HG02759 (cell line): Measurements from ENCODE around the gene CARD14.
"Not testable (repeated sequence)": the region's sequence is repeated elsewhere in the genome, so short reads cannot be mapped to it uniquely, and the experiment has no call there.

Experiments
- ATAC-seq: cut with Tn5 transposase; IDR thresholded peaks from one replicate; pipeline ENCODE4 v1.9.1; 2021; ENCODE audit warnings: mild to moderate bottlenecking, moderate library complexity; ENCODE audit not compliant: unreplicated experiment

The CARD14 gene

GRCh38 chr17:80248001-80248893, 78.4 kb downstream of the CARD14 start:
- ATAC-seq: no peak

GRCh38 chr17:80248894-80249710, 79.3 kb downstream of the CARD14 start:
- ATAC-seq: no peak

GRCh38 chr17:80251966-80252365, 82.1 kb downstream of the CARD14 start:
- ATAC-seq: no peak

- no peak for ATAC-seq
These were observed 83.0 kb downstream of the CARD14 start for GRCh38 chr17:80252871-80253270.

- no peak for ATAC-seq
These were observed 84.0 kb downstream of the CARD14 start for GRCh38 chr17:80253631-80254395.

- ATAC-seq: peak; percentile 66
These were observed 84.8 kb downstream of the CARD14 start for GRCh38 chr17:80254396-80255251.

GRCh38 chr17:80256034-80256350, 86.2 kb downstream of the CARD14 start:
- ATAC-seq: no peak

GRCh38 chr17:80257716-80258213, 87.9 kb downstream of the CARD14 start:
- ATAC-seq: no peak

GRCh38 chr17:80258296-80258695, 88.5 kb downstream of the CARD14 start:
- ATAC-seq: not testable (repeated sequence)
